SK-N-SH (cell line): ENCODE results near the gene PPP2R2B. TPM values are rescaled to one million over a fixed set of nuclear protein-coding genes. Genes with fewer than 3 reads are reported as not detected.

Experiments
- CTCF ChIA-PET: fragments of 300-600, 350-600 bp; formaldehyde crosslinking; extraction: SDS; loops from one replicate; lab custom pipeline; 2021; lab: Yijun Ruan, JAX
- POLR2A ChIA-PET: fragments of 350-600 bp; sonication (Branson Sonifier 250); formaldehyde crosslinking; extraction: SDS; loops from one replicate; lab custom pipeline; 2020; ENCODE audit warnings: antibody characterized with exemption, inconsistent platforms; lab: Yijun Ruan, JAX
- DNase-seq: peaks from one replicate; pipeline ENCODE4 v3.0.0; 2012
- H2AFZ ChIP-seq: fragments of 200-600 bp; sonication (generic); 2 replicates; pipeline ENCODE4 v1.8.1; 2016; ENCODE audit warnings: antibody characterized with exemption, mild to moderate bottlenecking, low read depth
- H3F3A ChIP-seq: fragments of 200-600 bp; sonication (generic); replicated peaks from 2 replicates; pipeline ENCODE3; 2016; ENCODE audit warnings: antibody characterized with exemption, mild to moderate bottlenecking; ENCODE audit not compliant: insufficient read depth
- H3K27ac ChIP-seq, 2 experiments: fragments of 200-500 bp in 1 of 2; fragments of 200-600 bp in 1 of 2; sonication (Bioruptor generic) in 1 of 2; sonication (generic), shearing (Covaris generic) in 1 of 2; 2 replicates each; pipeline versions ENCODE4 v1.5.1 to v1.6.1; 2014 to 2016; ENCODE audit warnings: low read depth in 2 of 2, inconsistent platforms in 1 of 2, low read length in 1 of 2, mild to moderate bottlenecking in 1 of 2, mixed read lengths in 1 of 2
- H3K27me3 ChIP-seq: fragments of 200-600 bp; sonication (generic), shearing (Covaris generic); 2 replicates; pipeline ENCODE4 v1.6.1; 2016; ENCODE audit warnings: mixed run types; ENCODE audit not compliant: insufficient read depth
- H3K36me3 ChIP-seq, 2 experiments: fragments of 200-500 bp in 1 of 2; fragments of 200-600 bp in 1 of 2; sonication (Bioruptor generic) in 1 of 2; sonication (generic) in 1 of 2; replicated peaks in 1 of 2; 2 replicates each; pipeline versions ENCODE3 to v1.5.1; 2014 to 2016; ENCODE audit warnings: low read length in 1 of 2, mild to moderate bottlenecking in 1 of 2; ENCODE audit not compliant: insufficient read depth in 2 of 2, control insufficient read depth in 1 of 2
- H3K4me1 ChIP-seq, 2 experiments: fragments of 200-500 bp in 1 of 2; fragments of 200-600 bp in 1 of 2; sonication (Bioruptor generic) in 1 of 2; sonication (generic), shearing (Covaris generic) in 1 of 2; 2 replicates each; pipeline versions ENCODE4 v1.5.1 to v1.6.1; 2014 to 2016; ENCODE audit warnings: low read depth in 1 of 2, low read length in 1 of 2, mixed run types in 1 of 2; ENCODE audit not compliant: insufficient read depth in 2 of 2, control insufficient read depth in 1 of 2
- H3K4me2 ChIP-seq: fragments of 200-600 bp; sonication (generic), shearing (Covaris generic); 2 replicates; pipeline ENCODE4 v1.6.1; 2017; ENCODE audit warnings: mixed run types
- H3K4me3 ChIP-seq, 2 experiments: fragments of 200-500 bp in 1 of 2; fragments of 200-600 bp in 1 of 2; sonication (Bioruptor generic) in 1 of 2; sonication (generic), shearing (Covaris generic) in 1 of 2; 2 replicates each; pipeline versions ENCODE4 v1.5.1 to v1.8.1; 2014 to 2016; ENCODE audit warnings: low read depth in 2 of 2, inconsistent platforms in 1 of 2, low read length in 1 of 2, mild to moderate bottlenecking in 1 of 2, mixed read lengths in 1 of 2, moderate library complexity in 1 of 2
- H3K79me2 ChIP-seq: fragments of 200-600 bp; sonication (generic); 2 replicates; pipeline ENCODE4 v1.8.1; 2017; ENCODE audit warnings: mild to moderate bottlenecking; ENCODE audit not compliant: insufficient read depth
- H3K9ac ChIP-seq: fragments of 200-600 bp; sonication (generic); 2 replicates; pipeline ENCODE4 v1.6.1; 2017; ENCODE audit warnings: mixed run types
- H3K9me2 ChIP-seq: fragments of 200-600 bp; sonication (generic); 2 replicates; pipeline ENCODE4 v1.6.1; 2017; ENCODE audit warnings: mixed run types
- H3K9me3 ChIP-seq: fragments of 200-600 bp; sonication (generic); 2 replicates; pipeline ENCODE4 v1.6.1; 2017; ENCODE audit warnings: mixed run types, mild to moderate bottlenecking, moderate library complexity
- H4K20me1 ChIP-seq: fragments of 200-600 bp; sonication (generic); 2 replicates; pipeline ENCODE4 v1.6.1; 2017; ENCODE audit warnings: mild to moderate bottlenecking, mixed run types; ENCODE audit not compliant: insufficient read depth
- CHD2 ChIP-seq: fragments of 150-350 bp; IDR thresholded peaks from 2 replicates; pipeline ENCODE4 v1.6.1; 2018; ENCODE audit warnings: low read length; ENCODE audit not compliant: partially characterized antibody
- EP300 ChIP-seq, 2 experiments: IDR thresholded peaks; 2 replicates each; pipeline versions ENCODE4 v1.4.0 to v1.6.1; 2012; ENCODE audit warnings: borderline replicate concordance in 1 of 2, low read depth in 1 of 2, low read length in 1 of 2
- EZH2phosphoT487 ChIP-seq: fragments of 200-600 bp; sonication (generic); IDR thresholded peaks from 2 replicates; pipeline ENCODE4 v1.6.1; 2017; ENCODE audit warnings: low read depth, mixed run types, mild to moderate bottlenecking, antibody characterized with exemption, moderate library complexity, borderline replicate concordance
- FOXM1 ChIP-seq: IDR thresholded peaks from 2 replicates; pipeline ENCODE4 v1.4.0; 2012; ENCODE audit warnings: low read depth, mild to moderate bottlenecking
- GABPA ChIP-seq: IDR thresholded peaks from 2 replicates; pipeline ENCODE4 v1.4.0; 2012; ENCODE audit warnings: low read depth, mild to moderate bottlenecking
- IRF3 ChIP-seq: fragments of 150-350 bp; IDR thresholded peaks from 2 replicates; pipeline ENCODE4 v1.6.1; 2016; ENCODE audit warnings: mild to moderate bottlenecking, low read depth, low read length
- JUND ChIP-seq: IDR thresholded peaks from 2 replicates; pipeline ENCODE4 v1.4.0; 2012
- MAX ChIP-seq: IDR thresholded peaks from 2 replicates; pipeline ENCODE4 v1.4.0; 2012; ENCODE audit warnings: low read depth
- MEF2A ChIP-seq: IDR thresholded peaks from 2 replicates; pipeline ENCODE4 v1.4.0; 2012; ENCODE audit warnings: low read depth, borderline replicate concordance
- MXI1 ChIP-seq: IDR thresholded peaks from 2 replicates; pipeline ENCODE4 v1.6.1; 2012; ENCODE audit warnings: mild to moderate bottlenecking, low read depth, low read length, improper control_type of control experiment
- NFIC ChIP-seq: IDR thresholded peaks from 2 replicates; pipeline ENCODE4 v1.4.0; 2012; ENCODE audit warnings: borderline replicate concordance
- POLR2AphosphoS5 ChIP-seq: IDR thresholded peaks from 2 replicates; pipeline ENCODE4 v1.6.1; 2012; ENCODE audit warnings: low read depth, low read length
- RAD21 ChIP-seq: IDR thresholded peaks from 2 replicates; pipeline ENCODE4 v1.6.1; 2012; ENCODE audit warnings: mild to moderate bottlenecking, low read length
- RCOR1 ChIP-seq: fragments of 150-350 bp; IDR thresholded peaks from 2 replicates; pipeline ENCODE4 v1.6.1; 2017; ENCODE audit warnings: antibody characterized with exemption, low read length
- RXRA ChIP-seq: IDR thresholded peaks from 2 replicates; pipeline ENCODE4 v1.4.0; 2012; ENCODE audit warnings: low read depth, mild to moderate bottlenecking, borderline replicate concordance
- SIN3A ChIP-seq: IDR thresholded peaks from 2 replicates; pipeline ENCODE4 v1.6.1; 2012; ENCODE audit warnings: low read depth, mild to moderate bottlenecking, low read length, moderate library complexity, borderline replicate concordance
- SMC3 ChIP-seq: IDR thresholded peaks from 2 replicates; pipeline ENCODE4 v1.6.1; 2012; ENCODE audit warnings: low read depth, low read length, improper control_type of control experiment
- TAF1 ChIP-seq: IDR thresholded peaks from 2 replicates; pipeline ENCODE4 v1.6.1; 2012; ENCODE audit warnings: low read depth, mild to moderate bottlenecking, low read length, moderate library complexity, borderline replicate concordance
- TEAD4 ChIP-seq: IDR thresholded peaks from 2 replicates; pipeline ENCODE4 v1.4.0; 2012; ENCODE audit warnings: mild to moderate bottlenecking, borderline replicate concordance; ENCODE audit not compliant: insufficient read depth
- USF1 ChIP-seq: IDR thresholded peaks from 2 replicates; pipeline ENCODE4 v1.4.0; 2012; ENCODE audit warnings: low read depth, borderline replicate concordance
- USF2 ChIP-seq: fragments of 150-350 bp; IDR thresholded peaks from 2 replicates; pipeline ENCODE4 v1.6.1; 2017; ENCODE audit warnings: antibody characterized with exemption, low read length, low read depth, borderline replicate concordance
- YY1 ChIP-seq: IDR thresholded peaks from 2 replicates; pipeline ENCODE4 v1.4.0; 2012; ENCODE audit warnings: low read depth, mild to moderate bottlenecking
- WGBS: methylation state at CpG from one replicate; pipeline ENCODE4 v1.1.6; 2017; ENCODE audit warnings: low lambda C conversion rate; 5-methylcytosine and 5-hydroxymethylcytosine counted together
- polyA plus RNA-seq, 3 experiments: library from polyadenylated mRNA; depleted of rRNA; stranded (reverse); fragments of >200 nt; gene quantifications; 2 replicates each; pipeline ENCODE4 v1.2.3, GENCODE V29; 2012

Gene PPP2R2B
- polyA plus RNA-seq, 1 of the 3 experiments (the other 2 are of a cell fraction): 11.4 TPM

DNA sequence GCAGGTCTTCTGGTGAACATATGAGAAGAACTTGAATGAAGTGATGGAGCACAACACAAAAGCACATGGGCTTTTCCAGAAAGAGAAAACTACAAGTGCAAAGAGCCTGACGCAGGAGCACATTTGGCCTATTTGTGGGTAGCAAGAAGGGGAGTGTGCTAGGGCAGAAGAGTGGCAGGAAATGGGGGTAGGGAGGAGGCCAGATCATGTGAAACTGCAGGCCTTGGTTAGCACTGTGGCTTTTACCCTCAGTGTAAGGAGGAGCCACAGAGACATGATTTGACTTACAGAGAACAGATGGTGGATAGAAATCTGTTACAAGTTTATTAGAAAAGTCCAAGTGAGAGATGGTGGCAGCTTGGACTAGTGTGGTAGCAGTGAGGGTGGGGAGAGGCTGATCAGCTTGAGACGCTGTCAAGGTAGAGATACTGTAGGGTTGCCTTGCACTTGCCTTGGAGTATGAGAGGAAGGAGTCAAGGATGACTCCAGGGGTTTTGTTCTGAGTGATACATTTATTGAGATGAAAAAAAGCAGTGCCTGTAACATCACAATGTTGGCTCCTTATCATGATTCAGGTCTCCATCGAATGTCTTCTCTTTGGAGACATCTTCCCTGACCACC, 126.7 kb downstream of the PPP2R2B start:
- H3K36me3 ChIP-seq: peaks cover 0 to 8% of the 10 kb centered on the region in 2 experiments
- no peak overlapping the region for H3K4me3 ChIP-seq
- H3K4me1 ChIP-seq: peaks cover 0 to 2% of the 10 kb centered on the region in 2 experiments; a peak in 2 of 4 replicates
- no peak overlapping the region for H2AFZ ChIP-seq
- H3K4me2 ChIP-seq: no peak overlapping the region
- ChIA-PET POLR2A (no interaction called here), CTCF (interaction anchor here (1.3 kb wide), 1 partner anchor 210 kb away, joined by 5 read pairs; no protein-coding TSS in a partner anchor)
- H3K27ac ChIP-seq: no peak overlapping the region
- H4K20me1 ChIP-seq: no peaks in the 10 kb centered on the region
- WGBS: 73% methylated on average over 3 of the region's 3 CpGs
- no peaks in the 10 kb centered on the region for H3K9me3 ChIP-seq
- H3K79me2 ChIP-seq: no peaks in the 10 kb centered on the region
- DNase-seq: no peak
- H3F3A ChIP-seq: peaks cover 3% of the 10 kb centered on the region
- no peaks in the 10 kb centered on the region for H3K9me2 ChIP-seq
- TF ChIP-seq SMC3 (no peak), GABPA (no peak), MEF2A (no peak), MAX (no peak), CHD2 (no peak)
- no peaks in the 10 kb centered on the region for H3K27me3 ChIP-seq
- no peak overlapping the region for H3K9ac ChIP-seq

DNA sequence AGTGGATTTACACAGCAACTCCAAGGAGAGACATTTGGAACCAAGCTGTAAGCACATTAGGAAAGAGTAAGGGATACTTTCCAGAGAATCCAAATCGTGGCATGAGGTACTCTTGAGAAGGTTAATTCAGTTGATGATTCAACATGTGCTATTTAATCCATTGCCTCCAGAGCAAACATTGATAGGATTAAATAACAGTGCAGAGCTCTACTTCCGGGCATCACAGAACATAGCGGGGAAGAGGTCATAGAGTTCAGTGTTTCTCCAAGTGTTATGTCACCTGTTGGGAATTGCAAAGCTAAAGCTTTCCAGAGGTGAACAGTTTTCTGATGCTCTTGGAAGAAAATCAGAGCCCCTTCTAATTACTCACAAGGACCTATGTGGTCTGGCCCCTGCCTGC, 127.5 kb downstream of the PPP2R2B start:
- 84% methylated on average over 3 of the region's 3 CpGs for WGBS
- H3K9ac ChIP-seq: no peak overlapping the region
- no peaks in the 10 kb centered on the region for H3K27me3 ChIP-seq
- TF ChIP-seq NFIC (no peak), YY1 (no peak), IRF3 (no peak), FOXM1 (no peak), RCOR1 (no peak), SIN3A (no peak), POLR2AphosphoS5 (no peak), MEF2A (no peak), MAX (no peak), RAD21 (no peak), RXRA (no peak), MXI1 (no peak), TAF1 (no peak), JUND (no peak), USF2 (no peak), TEAD4 (no peak), EZH2phosphoT487 (no peak), USF1 (no peak), GABPA (no peak), EP300 (IDR thresholded peaks at IDR 0.05; ENCODE audit: borderline replicate concordance in 1 of 2, low read depth in 1 of 2, low read length in 1 of 2) (no peak)
- no peak for DNase-seq
- H2AFZ ChIP-seq: no peak overlapping the region
- no peaks in the 10 kb centered on the region for H3K9me2 ChIP-seq
- POLR2A ChIA-PET: no interaction called here
- no peak overlapping the region for H3K27ac ChIP-seq
- H3K4me3 ChIP-seq: no peak overlapping the region
- H3K9me3 ChIP-seq: no peaks in the 10 kb centered on the region
- CTCF ChIA-PET: interaction anchor here (1.3 to 2.0 kb wide), 2 partner anchors 185 to 209 kb away, joined by 4 to 5 read pairs; no protein-coding TSS in a partner anchor
- H3K36me3 ChIP-seq: peaks cover 0 to 8% of the 10 kb centered on the region in 2 experiments
- no peak overlapping the region for H3K4me2 ChIP-seq
- no peaks in the 10 kb centered on the region for H4K20me1 ChIP-seq
- peaks cover 3% of the 10 kb centered on the region for H3F3A ChIP-seq
- H3K4me1 ChIP-seq: peaks cover 0 to 3% of the 10 kb centered on the region in 2 experiments; a peak in 2 of 4 replicates
- H3K79me2 ChIP-seq: no peaks in the 10 kb centered on the region
